Astrocyte (in vitro differentiated cells and primary cell): ENCODE data around the gene PACRG. TPM values are rescaled to one million over a fixed set of nuclear protein-coding genes. Genes with fewer than 3 reads are reported as not detected.
A peak's percentile ranks its signal among the peaks of the same experiment; 100 is the strongest.

Experiments
- DNase-seq: peaks from one replicate; pipeline ENCODE4 v3.0.0-alpha.2; 2010; ENCODE audit warnings: low read depth
- FAIRE-seq: peaks from 2 replicates; lab custom pipeline; 2011; peaks lifted over from hg19 to GRCh38; lab: Jason Lieb, UNC
- H2AFZ ChIP-seq: 2 replicates; pipeline ENCODE4 v1.6.0; 2012; ENCODE audit warnings: low read depth, low read length, inconsistent platforms
- H3K27ac ChIP-seq: 2 replicates; pipeline ENCODE4 v1.5.1; 2011; ENCODE audit warnings: low read depth, low read length, inconsistent platforms
- H3K27me3 ChIP-seq: 2 replicates; pipeline ENCODE4 v1.6.0; 2011; ENCODE audit warnings: low read length, inconsistent platforms; ENCODE audit not compliant: insufficient read depth
- H3K36me3 ChIP-seq: 2 replicates; pipeline ENCODE4 v1.5.1; 2011; ENCODE audit warnings: low read length, inconsistent platforms; ENCODE audit not compliant: insufficient read depth
- H3K4me1 ChIP-seq: 2 replicates; pipeline ENCODE4 v1.5.1; 2011; ENCODE audit warnings: low read length, inconsistent platforms; ENCODE audit not compliant: insufficient read depth
- H3K4me2 ChIP-seq: 2 replicates; pipeline ENCODE4 v1.6.0; 2012; ENCODE audit warnings: low read length, inconsistent platforms
- H3K4me3 ChIP-seq: 2 replicates; pipeline ENCODE4 v1.5.1; 2011; ENCODE audit warnings: low read depth, mild to moderate bottlenecking, low read length, inconsistent platforms; ENCODE audit not compliant: insufficient read depth
- H3K79me2 ChIP-seq: 2 replicates; pipeline ENCODE4 v1.6.0; 2012; ENCODE audit warnings: mild to moderate bottlenecking, low read length, inconsistent platforms; ENCODE audit not compliant: insufficient read depth
- H3K9ac ChIP-seq: 2 replicates; pipeline ENCODE4 v1.6.0; 2012; ENCODE audit warnings: mild to moderate bottlenecking, low read length, inconsistent platforms
- H3K9me3 ChIP-seq: 2 replicates; pipeline ENCODE4 v1.5.1; 2012; ENCODE audit warnings: low read depth, mild to moderate bottlenecking, low read length, inconsistent platforms; ENCODE audit not compliant: insufficient read depth
- H4K20me1 ChIP-seq: 2 replicates; pipeline ENCODE4 v1.6.0; 2012; ENCODE audit warnings: low read length, inconsistent platforms; ENCODE audit not compliant: insufficient read depth
- H3K27ac Mint-ChIP-seq: one replicate; pipeline ENCODE4 v1.8.0; 2021; ENCODE audit warnings: mild to moderate bottlenecking, mixed read lengths; ENCODE audit not compliant: unreplicated experiment
- H3K27me3 Mint-ChIP-seq: one replicate; pipeline ENCODE4 v1.8.0; 2021; ENCODE audit warnings: low read depth, mixed read lengths; ENCODE audit not compliant: unreplicated experiment
- H3K36me3 Mint-ChIP-seq: one replicate; pipeline ENCODE4 v1.8.0; 2021; ENCODE audit warnings: low read depth, mixed read lengths; ENCODE audit not compliant: unreplicated experiment
- H3K4me1 Mint-ChIP-seq: one replicate; pipeline ENCODE4 v1.8.0; 2021; ENCODE audit warnings: low read depth, mixed read lengths; ENCODE audit not compliant: unreplicated experiment
- H3K4me3 Mint-ChIP-seq: one replicate; pipeline ENCODE4 v1.8.0; 2021; ENCODE audit warnings: mild to moderate bottlenecking, moderate library complexity, mixed read lengths; ENCODE audit not compliant: unreplicated experiment
- H3K9me3 Mint-ChIP-seq: one replicate; pipeline ENCODE4 v1.8.0; 2021; ENCODE audit warnings: mild to moderate bottlenecking, mixed read lengths; ENCODE audit not compliant: unreplicated experiment
- CTCF ChIP-seq: IDR thresholded peaks from 2 replicates; pipeline ENCODE4 v1.5.1; 2011; ENCODE audit warnings: low read depth, mild to moderate bottlenecking, inconsistent platforms, low read length, moderate library complexity; ENCODE audit not compliant: insufficient read depth
- EZH2 ChIP-seq: IDR thresholded peaks from 2 replicates; pipeline ENCODE4 v1.6.1; 2012; ENCODE audit warnings: mild to moderate bottlenecking, low read length, inconsistent platforms; ENCODE audit not compliant: insufficient read depth
- total RNA-seq: library from RNA; stranded (reverse); gene quantifications from 2 replicates; pipeline ENCODE4 v1.2.1, GENCODE V29; 2021

PACRG gene
- total RNA-seq, 1 donor from 2014 or later, result not detected

- no peaks in the 10 kb centered on the region for H4K20me1 ChIP-seq
- H3K9me3 Mint-ChIP-seq, result peaks cover 6% of the 10 kb centered on the region
- no peaks in the 10 kb centered on the region for H3K27me3 ChIP-seq
- H3K27me3 Mint-ChIP-seq, result peaks cover 19% of the 10 kb centered on the region
- no peak overlapping the region for H3K4me3 ChIP-seq
- H3K27ac ChIP-seq, result no peak overlapping the region
- no peak overlapping the region for H3K4me3 Mint-ChIP-seq
- no peak for FAIRE-seq
- peak; percentile 37 for DNase-seq
- H2AFZ ChIP-seq, result no peak overlapping the region
- peak overlapping the region; percentile 22 for H3K4me2 ChIP-seq
- TF ChIP-seq CTCF, result no peak
- TF ChIP-seq EZH2, result no peak
- H3K27ac Mint-ChIP-seq, result no peak overlapping the region
- H3K4me1 ChIP-seq, result peaks cover 3% of the 10 kb centered on the region
- H3K9me3 ChIP-seq, result no peaks in the 10 kb centered on the region
- peaks cover 8% of the 10 kb centered on the region for H3K4me1 Mint-ChIP-seq
- no peaks in the 10 kb centered on the region for H3K79me2 ChIP-seq
- peaks cover 3% of the 10 kb centered on the region for H3K36me3 Mint-ChIP-seq
- H3K36me3 ChIP-seq, result no peaks in the 10 kb centered on the region
- H3K9ac ChIP-seq, result no peak overlapping the region
These were observed 358.8 kb downstream of the PACRG start for GRCh38 chr6:163086624-163086920.

- Mint-ChIP-seq H3K27ac (no peak overlapping the region), H3K4me1 (peaks cover 8% of the 10 kb centered on the region), H3K9me3 (peaks cover 6% of the 10 kb centered on the region), H3K27me3 (peaks cover 19% of the 10 kb centered on the region), H3K4me3 (no peak overlapping the region), H3K36me3 (peaks cover 3% of the 10 kb centered on the region)
- Histone ChIP-seq H3K9ac (no peak overlapping the region), H3K79me2 (no peaks in the 10 kb centered on the region), H3K27ac (no peak overlapping the region), H3K4me2 (no peak overlapping the region), H3K36me3 (no peaks in the 10 kb centered on the region), H2AFZ (no peak overlapping the region), H3K9me3 (no peaks in the 10 kb centered on the region), H3K4me3 (no peak overlapping the region), H3K27me3 (no peaks in the 10 kb centered on the region), H4K20me1 (no peaks in the 10 kb centered on the region), H3K4me1 (peaks cover 3% of the 10 kb centered on the region)
- DNase-seq (no peak), FAIRE-seq (no peak)
- TF ChIP-seq EZH2, result no peak
- no peak for TF ChIP-seq CTCF
These were observed 360.2 kb downstream of the PACRG start for GRCh38 chr6:163087981-163088380.

- TF ChIP-seq EZH2 (no peak), CTCF (no peak)
- no peak for FAIRE-seq
- Histone ChIP-seq H3K36me3 (no peaks in the 10 kb centered on the region), H3K4me3 (no peak overlapping the region), H3K9ac (no peak overlapping the region), H4K20me1 (no peaks in the 10 kb centered on the region), H2AFZ (peak overlapping the region; percentile 28), H3K27ac (no peak overlapping the region), H3K79me2 (no peaks in the 10 kb centered on the region), H3K27me3 (no peaks in the 10 kb centered on the region), H3K4me2 (no peak overlapping the region), H3K4me1 (no peaks in the 10 kb centered on the region), H3K9me3 (no peaks in the 10 kb centered on the region)
- no peaks in the 10 kb centered on the region for H3K4me1 Mint-ChIP-seq
- H3K27ac Mint-ChIP-seq, result no peak overlapping the region
- H3K27me3 Mint-ChIP-seq, result peaks cover 4% of the 10 kb centered on the region
- DNase-seq, result no peak
- H3K9me3 Mint-ChIP-seq, result peaks cover 1% of the 10 kb centered on the region
- no peaks in the 10 kb centered on the region for H3K36me3 Mint-ChIP-seq
- no peak overlapping the region for H3K4me3 Mint-ChIP-seq
These were observed 365.1 kb downstream of the PACRG start for GRCh38 chr6:163092876-163093275.
